Measurements from ENCODE around the gene CEBPZOS. TPM values are rescaled to one million over a fixed set of nuclear protein-coding genes. Genes with fewer than 3 reads are reported as not detected.
A peak's percentile ranks its signal among the peaks of the same experiment; 100 is the strongest.

CEBPZOS gene
- total RNA-seq, 2 donors from 2014 or later, result 13.7 to 25.5 TPM

GRCh38 chr2:37228788-37229187 is 32.5 kb downstream of the CEBPZOS start:
- DNase-seq (ENCODE audit: low spot score), result no peak
- no peaks in the 10 kb centered on the region for H3K36me3 ChIP-seq
- H3K4me3 ChIP-seq, result no peak overlapping the region
- TF ChIP-seq CTCF (IDR thresholded peaks at IDR 0.05), result no peak
- no peak overlapping the region for H3K27ac ChIP-seq
- no peak for ATAC-seq (ENCODE audit: insufficient number of reproducible peaks, low FRiP score, low read depth)
- no peaks in the 10 kb centered on the region for H3K27me3 ChIP-seq (replicated peaks; ENCODE audit: insufficient read depth)
- H3K9me3 ChIP-seq, result no peaks in the 10 kb centered on the region
- peaks cover 20 to 51% of the 10 kb centered on the region in 2 donors for H3K4me1 ChIP-seq (ENCODE audit: control insufficient read depth in 1 of 2, low read depth in 2 of 2)

GRCh38 chr2:37230581-37230980 is 34.3 kb downstream of the CEBPZOS start:
- Histone ChIP-seq H3K36me3 (no peaks in the 10 kb centered on the region), H3K4me3 (peak overlapping the region; percentile 99), H3K9me3 (no peaks in the 10 kb centered on the region), H3K4me1 (ENCODE audit: control insufficient read depth in 1 of 2, low read depth in 2 of 2) (peaks cover 20 to 51% of the 10 kb centered on the region in 2 donors), H3K27ac (peak overlapping the region; percentile 92 to 96), H3K27me3 (replicated peaks; ENCODE audit: insufficient read depth) (no peaks in the 10 kb centered on the region)
- TF ChIP-seq CTCF (IDR thresholded peaks at IDR 0.05), result no peak
- no peak for ATAC-seq (ENCODE audit: insufficient number of reproducible peaks, low FRiP score, low read depth)
- no peak for DNase-seq (ENCODE audit: low spot score)

- peak; percentile 89 for ATAC-seq (ENCODE audit: insufficient number of reproducible peaks, low FRiP score, low read depth)
- no peak for TF ChIP-seq CTCF (IDR thresholded peaks at IDR 0.05)
- no peaks in the 10 kb centered on the region for H3K27me3 ChIP-seq (replicated peaks; ENCODE audit: insufficient read depth)
- peak within 1 kb of the TSS; percentile 92 to 96 for H3K27ac ChIP-seq
- H3K36me3 ChIP-seq, result no peaks in the 10 kb centered on the region
- H3K9me3 ChIP-seq, result no peaks in the 10 kb centered on the region
- H3K4me1 ChIP-seq (ENCODE audit: control insufficient read depth in 1 of 2, low read depth in 2 of 2), result peaks cover 20 to 47% of the 10 kb centered on the region in 2 donors
- peak within 1 kb of the TSS; percentile 99 for H3K4me3 ChIP-seq
- DNase-seq (ENCODE audit: low spot score), result peak; percentile 62
Observed at GRCh38 chr2:37231241-37232130, 35.2 kb downstream of the CEBPZOS start, which contains the start of the genes CEBPZ and NDUFAF7. Gene CEBPZ, minus strand, starts transcription at chr2:37231596. Its CDS starts 29 bp downstream, at chr2:37231567. Gene NDUFAF7, plus strand, starts transcription at chr2:37231658. Its CDS starts 48 bp downstream, at chr2:37231706.

GRCh38 chr2:37232131-37232933 is 36.0 kb downstream of the CEBPZOS start:
- Histone ChIP-seq H3K4me1 (ENCODE audit: control insufficient read depth in 1 of 2, low read depth in 2 of 2) (peaks cover 20 to 42% of the 10 kb centered on the region in 2 donors), H3K9me3 (no peaks in the 10 kb centered on the region), H3K4me3 (peak overlapping the region; percentile 99), H3K36me3 (no peaks in the 10 kb centered on the region), H3K27me3 (replicated peaks; ENCODE audit: insufficient read depth) (no peaks in the 10 kb centered on the region), H3K27ac (peak overlapping the region; percentile 92 to 96)
- ATAC-seq (ENCODE audit: insufficient number of reproducible peaks, low FRiP score, low read depth), result peak; percentile 47
- DNase-seq (ENCODE audit: low spot score), result no peak
- TF ChIP-seq CTCF (IDR thresholded peaks at IDR 0.05), result no peak

GRCh38 chr2:37243435-37243834 is 47.1 kb downstream of the CEBPZOS start:
- Histone ChIP-seq H3K27ac (no peak overlapping the region), H3K27me3 (replicated peaks; ENCODE audit: insufficient read depth) (no peaks in the 10 kb centered on the region), H3K4me1 (ENCODE audit: control insufficient read depth in 1 of 2, low read depth in 2 of 2) (peaks cover 0 to 7% of the 10 kb centered on the region in 2 donors), H3K4me3 (no peak overlapping the region), H3K36me3 (peaks cover 16% of the 10 kb centered on the region), H3K9me3 (no peaks in the 10 kb centered on the region)
- no peak for ATAC-seq (ENCODE audit: insufficient number of reproducible peaks, low FRiP score, low read depth)
- no peak for DNase-seq (ENCODE audit: low spot score)
- TF ChIP-seq CTCF (IDR thresholded peaks at IDR 0.05), result no peak

All from thoracic aorta (tissue), 2 donors.